Stimulated activated CD4-positive, alpha-beta T cell treated with anti-CD3 and anti-CD28 coated beads, Interleukin-4, amount 100 ng/mL, for 1 hour (primary cell): ENCODE measurements around the gene ERICH4.
"Not testable (repeated sequence)": the region's sequence is repeated elsewhere in the genome, so short reads cannot be mapped to it uniquely, and the experiment has no call there.

ENCODE experiments used
- DNase-seq: peaks from one replicate; pipeline ENCODE4 v3.0.0-alpha.2; 2020

The ERICH4 gene

DNA sequence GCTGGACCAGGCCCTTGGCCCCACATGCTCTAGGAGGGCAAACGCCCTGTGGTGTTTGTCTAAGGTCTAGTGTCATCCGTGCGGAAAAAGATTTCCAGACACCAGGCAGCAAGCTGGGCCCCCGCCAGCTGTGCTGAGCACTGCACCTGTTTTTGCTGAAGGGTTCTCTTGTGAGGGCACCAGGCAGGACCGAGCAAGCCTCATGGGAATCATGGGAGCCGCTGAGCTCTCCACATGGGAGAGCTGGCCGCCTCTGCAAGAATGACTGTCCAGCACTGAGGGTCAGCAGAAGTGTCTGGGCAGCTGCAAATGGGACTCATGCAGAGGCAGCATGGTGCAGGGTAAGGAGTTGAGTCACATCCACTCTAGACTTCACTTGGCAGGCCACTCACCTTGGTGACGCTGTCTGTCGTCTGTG lies 27.8 kb upstream of the ERICH4 start:
- DNase-seq: no peak

DNA sequence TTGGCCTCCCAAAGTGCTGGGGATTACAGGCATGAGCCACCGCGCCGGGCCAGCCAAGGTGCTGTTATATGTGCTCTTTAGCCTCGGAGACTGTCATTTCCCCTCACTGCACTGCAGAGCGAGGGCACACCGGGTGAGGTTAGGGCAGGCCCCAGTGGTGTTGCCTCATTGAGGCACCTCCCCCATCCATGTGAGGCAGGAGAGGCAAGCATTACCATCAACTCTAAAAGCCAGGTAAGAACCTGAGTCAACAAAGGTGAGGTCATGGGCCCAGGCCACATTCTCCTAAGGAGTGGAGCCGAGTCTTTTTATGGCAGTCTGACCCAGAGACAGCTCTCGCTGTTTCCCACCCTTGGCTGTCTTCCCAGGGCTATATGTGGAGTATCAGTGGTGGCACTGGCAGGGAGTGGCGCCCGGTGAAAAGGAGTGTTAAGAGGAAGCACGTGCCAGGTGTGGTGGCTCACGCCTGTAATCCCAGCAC lies 26.7 kb upstream of the ERICH4 start:
- DNase-seq: no peak

DNA sequence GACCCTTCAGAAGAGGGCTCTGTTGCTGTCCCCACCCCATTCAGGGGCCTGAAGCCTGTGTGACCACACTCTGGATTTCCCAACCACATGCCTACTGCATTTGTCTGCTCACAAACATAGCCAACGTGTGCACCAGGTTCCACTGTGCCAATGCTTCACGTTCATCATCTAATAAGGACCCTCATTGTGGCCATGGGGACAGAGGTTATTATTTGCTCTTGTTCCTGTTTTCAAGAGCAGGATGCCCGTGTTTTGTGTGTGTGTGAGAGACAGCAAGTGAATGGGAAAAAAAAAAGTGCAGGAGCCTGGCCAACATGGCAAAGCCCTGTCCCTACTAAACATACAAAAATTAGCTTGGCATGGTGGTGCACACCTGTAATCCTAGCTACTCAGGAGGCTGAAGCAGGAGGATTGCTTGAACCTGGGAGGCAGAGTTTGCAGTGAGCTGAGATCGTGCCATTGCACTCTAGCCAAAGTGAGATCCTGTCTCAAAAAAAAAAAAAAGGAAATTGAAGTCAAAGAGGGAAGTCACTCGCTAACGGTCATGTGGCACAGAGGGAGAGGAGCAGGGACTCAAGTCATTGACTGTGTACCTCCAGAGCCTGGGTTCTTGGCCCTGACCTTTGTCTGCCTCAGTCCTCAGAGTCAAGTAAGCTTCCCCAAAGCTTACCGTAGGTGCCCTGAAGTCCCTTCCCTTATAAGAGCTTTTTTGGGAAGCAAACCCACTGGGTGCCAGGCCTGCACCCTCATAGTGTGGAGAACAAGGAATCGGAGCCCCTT lies 22.7 kb upstream of the ERICH4 start:
- no peak for DNase-seq

DNA sequence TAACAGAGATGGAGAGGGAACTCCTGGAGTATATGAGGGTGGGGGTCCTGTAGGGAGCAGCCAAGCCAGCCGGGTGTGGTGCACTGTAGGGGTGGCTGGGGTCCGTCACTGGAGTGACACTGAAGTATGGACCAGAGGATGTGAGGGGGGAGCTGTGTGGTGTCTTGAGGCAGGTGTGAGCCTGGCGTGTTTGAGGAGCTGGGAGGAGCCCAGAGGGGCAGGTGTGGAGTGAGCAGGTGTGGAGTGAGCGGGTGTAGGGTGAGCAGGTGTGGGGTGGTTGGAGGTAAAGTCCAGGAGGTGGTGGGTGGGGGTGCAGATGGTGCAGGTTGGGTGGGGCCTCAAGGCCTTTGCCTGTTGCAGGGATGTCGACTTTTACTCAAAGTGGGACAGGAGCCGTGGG lies 21.6 kb upstream of the ERICH4 start:
- DNase-seq: no peak

DNA sequence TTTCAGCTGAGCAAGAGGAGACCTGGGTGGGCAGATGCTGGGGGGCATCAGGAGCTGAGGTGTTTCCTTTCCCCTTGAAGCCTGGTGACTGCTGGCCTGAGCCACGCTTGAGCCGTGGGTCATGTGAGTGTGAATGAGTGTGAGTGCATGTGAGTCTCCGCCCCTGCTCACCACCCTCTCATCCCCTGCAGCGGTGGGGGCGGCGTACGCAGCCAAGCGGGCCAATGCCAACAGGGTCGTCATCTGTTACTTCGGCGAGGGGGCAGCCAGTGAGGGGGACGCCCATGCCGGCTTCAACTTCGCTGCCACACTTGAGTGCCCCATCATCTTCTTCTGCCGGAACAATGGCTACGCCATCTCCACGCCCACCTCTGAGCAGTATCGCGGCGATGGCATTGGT lies 21.0 kb upstream of the ERICH4 start:
- DNase-seq: no peak

DNA sequence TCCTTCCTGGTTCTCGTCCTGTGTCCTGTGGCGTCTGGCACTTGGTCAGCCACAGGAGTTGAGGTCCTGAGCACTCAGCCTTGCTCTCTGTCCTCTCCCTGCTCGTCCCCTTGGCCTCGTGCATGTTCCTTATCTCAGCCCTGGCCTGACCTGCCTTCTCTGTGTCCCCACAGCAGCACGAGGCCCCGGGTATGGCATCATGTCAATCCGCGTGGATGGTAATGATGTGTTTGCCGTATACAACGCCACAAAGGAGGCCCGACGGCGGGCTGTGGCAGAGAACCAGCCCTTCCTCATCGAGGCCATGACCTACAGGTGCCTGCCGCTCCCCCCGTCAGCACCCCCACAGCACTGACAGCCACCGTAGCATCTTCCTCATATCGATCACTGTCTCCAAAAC lies 20.5 kb upstream of the ERICH4 start:
- DNase-seq: no peak

DNA sequence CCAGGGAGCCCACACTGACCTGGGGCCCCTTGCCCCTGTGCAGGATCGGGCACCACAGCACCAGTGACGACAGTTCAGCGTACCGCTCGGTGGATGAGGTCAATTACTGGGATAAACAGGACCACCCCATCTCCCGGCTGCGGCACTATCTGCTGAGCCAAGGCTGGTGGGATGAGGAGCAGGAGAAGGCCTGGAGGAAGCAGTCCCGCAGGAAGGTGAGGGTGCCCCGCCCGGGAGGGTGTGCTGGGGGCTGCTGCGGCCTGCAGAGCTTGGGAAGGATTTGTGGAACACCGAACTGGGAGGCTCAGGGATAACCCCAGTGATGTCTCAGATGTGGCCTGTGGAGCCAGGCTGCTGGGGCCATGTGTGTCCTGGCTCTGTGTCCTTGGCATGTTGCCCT lies 20.0 kb upstream of the ERICH4 start:
- DNase-seq: no peak

DNA sequence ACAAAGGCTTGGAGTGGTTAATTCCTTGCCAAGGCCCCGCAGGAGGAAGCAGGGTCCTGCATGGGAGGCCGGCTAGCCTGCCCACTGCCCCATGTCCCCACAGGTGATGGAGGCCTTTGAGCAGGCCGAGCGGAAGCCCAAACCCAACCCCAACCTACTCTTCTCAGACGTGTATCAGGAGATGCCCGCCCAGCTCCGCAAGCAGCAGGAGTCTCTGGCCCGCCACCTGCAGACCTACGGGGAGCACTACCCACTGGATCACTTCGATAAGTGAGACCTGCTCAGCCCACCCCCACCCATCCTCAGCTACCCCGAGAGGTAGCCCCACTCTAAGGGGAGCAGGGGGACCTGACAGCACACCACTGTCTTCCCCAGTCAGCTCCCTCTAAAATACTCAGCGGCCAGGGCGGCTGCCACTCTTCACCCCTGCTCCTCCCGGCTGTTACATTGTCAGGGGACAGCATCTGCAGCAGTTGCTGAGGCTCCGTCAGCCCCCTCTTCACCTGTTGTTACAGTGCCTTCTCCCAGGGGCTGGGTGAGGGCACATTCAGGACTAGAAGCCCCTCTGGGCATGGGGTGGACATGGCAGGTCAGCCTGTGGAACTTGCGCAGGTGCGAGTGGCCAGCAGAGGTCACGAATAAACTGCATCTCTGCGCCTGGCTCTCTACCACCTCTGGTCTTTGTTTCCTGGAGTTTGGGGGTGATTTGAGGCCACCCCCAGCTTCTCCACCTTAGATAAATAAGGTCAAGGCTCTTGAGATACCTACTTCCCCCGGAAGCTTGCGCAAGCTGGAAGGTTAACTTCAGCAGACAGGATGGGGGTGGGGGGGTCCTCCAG lies 18.4 kb upstream of the ERICH4 start:
- DNase-seq: no peak

DNA sequence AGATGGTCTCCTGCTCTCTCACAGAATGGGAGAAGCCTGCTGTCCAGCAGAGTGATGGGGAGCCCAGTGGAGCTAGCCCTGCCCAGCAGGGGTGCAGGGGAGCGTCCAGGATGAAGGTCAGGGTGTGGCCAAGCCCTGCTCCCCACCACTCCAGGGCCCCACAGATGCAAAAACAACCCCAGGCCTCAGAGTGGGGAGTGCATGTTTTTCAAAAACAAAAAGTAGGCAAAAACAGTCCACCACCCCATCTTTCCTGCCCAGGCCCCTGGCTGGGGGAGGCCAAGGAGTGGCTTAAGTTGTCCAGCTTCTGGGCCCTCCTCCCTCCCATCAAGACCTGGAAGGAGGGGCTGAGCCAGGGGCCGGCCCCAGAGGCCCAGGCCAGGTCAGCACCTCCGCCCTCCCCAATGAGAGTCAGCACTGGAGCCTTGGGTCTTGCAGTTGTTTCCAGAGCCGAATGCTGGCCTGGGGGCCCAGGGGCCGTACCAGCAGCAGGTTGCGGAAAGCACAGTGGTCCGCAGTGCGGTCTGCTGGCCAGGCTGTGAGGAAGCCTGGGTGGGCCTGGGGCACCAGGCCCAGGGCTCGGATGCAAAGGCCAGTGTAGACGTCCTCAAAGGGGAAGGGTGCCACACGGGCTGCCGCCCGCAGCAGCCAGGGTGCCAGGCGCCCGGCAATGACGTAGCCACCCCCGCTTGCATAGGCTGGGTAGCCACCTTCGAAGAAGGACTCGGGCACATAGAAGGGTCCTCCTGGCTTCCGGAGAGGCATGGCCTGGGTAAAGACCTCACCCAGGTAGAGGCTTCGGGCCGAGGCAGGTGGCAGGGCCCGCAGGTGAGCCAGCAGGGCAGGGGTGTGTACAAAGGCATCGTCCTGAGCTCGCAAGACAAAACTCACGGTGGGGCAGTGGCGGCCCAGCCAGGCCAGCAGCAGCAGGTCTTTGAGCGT lies 17.5 kb upstream of the ERICH4 start:
- DNase-seq: no peak

- DNase-seq: no peak
Observed at GRCh38 chr19:41426116-41426841, 16.7 kb upstream of the ERICH4 start.

GRCh38 chr19:41426952-41427646 lies 15.9 kb upstream of the ERICH4 start, which contains the start of gene B3GNT8:
Gene B3GNT8, minus strand, starts transcription at chr19:41427374. Its CDS starts 596 bp downstream, at chr19:41426778.
- DNase-seq: peak; percentile 45

DNA sequence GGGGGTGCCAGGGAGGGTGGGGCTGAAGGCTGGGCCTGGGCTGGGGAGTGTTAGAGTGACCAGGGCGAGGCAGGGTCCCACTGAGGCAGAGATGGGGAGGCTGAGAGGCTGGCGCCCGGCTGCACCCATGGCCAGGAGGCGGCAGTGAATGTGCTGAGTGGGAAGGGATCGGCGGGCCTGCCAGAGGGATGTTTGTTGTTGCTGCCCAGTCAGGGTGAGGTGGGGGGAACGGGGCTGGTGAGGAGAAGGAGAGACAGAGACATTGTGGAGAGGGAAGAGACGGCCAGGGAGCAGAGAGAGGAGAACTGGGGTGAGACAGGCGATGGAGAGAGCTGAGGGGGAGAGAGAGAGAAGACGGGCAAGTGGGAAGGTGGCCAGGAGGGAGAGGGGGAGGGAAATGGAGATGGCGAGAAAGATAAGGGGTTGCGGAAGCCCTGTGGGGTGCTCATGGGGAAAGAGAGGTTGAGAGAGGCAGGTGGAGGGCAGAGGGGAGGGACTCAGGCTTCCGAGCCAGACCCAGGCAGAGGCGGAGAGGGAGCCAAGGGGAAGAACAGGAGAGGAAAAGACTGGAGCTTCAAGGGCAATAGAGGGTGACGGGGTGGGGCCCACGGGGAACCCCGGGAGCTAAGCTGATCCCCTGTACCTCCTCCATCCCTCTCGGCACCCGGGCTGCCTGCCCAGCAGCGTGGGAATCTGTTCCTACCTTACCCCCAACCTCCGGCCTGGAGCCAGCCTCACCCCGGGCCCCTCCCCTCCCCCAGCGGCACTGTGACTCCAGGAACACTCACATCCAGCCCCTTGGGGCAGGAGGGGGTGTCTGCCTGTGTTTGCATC lies 15.1 kb upstream of the ERICH4 start:
- DNase-seq: peak; percentile 10

- no peak for DNase-seq
Observed at GRCh38 chr19:41428481-41428859, 14.5 kb upstream of the ERICH4 start.

- DNase-seq: no peak
Observed at GRCh38 chr19:41430922-41431321, 12.0 kb upstream of the ERICH4 start.

DNA sequence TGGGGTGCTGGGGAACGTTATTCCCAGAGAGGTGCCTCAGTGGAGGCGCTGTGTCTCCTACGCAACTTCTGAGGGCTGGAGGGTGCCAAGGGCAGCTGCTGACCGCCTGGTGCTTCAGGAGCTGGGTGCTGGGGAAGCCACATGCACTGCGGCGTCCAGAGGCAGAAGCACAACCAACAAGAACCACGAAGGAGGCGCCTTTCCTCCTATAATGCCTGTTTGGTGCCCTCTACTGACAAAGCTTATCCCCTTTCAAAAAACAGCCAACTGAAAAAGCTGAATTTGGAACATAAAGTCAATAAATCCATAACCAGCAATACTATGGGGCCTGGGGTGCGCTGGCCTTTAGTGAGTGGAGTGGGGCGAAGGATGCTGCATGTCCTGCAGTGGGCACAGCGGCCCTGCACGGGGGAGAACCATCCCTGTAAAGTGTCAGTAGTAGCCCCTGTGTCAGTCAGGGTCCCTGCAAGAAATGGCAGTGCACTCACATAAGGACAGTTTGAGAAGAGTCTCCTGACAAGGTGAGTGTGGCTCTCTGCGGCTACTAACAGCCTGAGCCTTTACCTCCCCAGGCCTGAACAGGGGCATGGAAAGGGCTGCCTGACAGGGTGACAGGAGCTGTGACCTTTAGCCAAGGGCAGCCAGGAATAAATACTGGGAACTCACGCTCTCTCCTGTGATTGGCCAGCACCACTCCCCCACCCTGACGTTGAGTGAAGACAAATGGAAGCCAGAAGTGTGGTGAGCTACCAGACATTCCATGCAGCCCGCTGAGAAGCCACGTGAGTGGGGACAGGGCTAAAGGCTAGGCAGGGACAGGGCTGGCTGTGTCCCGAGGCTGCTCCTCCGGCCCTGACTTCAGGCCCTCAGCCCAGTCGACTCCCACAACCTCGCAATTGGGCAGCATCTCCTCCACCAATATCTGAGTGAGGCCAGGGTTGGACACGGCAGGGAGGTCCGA lies 11.2 kb upstream of the ERICH4 start:
- DNase-seq: no peak

DNA sequence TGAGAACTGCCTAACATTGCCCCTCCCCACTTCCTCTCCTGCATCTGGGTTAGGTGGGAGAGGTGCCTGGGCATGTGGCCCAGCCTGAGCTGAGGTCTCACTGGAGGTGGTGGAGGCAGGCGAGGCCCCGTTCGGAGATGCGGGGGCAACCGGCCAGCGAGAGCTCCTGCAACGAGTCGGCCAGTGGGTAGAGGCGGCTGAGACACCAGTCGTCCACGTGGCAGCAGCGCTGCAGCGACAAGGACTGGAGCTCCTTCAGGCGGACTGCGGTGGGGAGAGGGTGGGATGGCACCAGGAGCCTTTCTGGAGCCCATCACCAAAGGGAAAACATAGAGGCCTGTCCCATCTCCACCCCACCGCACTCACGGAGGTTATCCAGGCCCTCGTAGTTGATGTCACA lies 9.8 kb upstream of the ERICH4 start:
- DNase-seq: no peak

GRCh38 chr19:41434450-41434849 lies 8.5 kb upstream of the ERICH4 start:
- no peak for DNase-seq

DNA sequence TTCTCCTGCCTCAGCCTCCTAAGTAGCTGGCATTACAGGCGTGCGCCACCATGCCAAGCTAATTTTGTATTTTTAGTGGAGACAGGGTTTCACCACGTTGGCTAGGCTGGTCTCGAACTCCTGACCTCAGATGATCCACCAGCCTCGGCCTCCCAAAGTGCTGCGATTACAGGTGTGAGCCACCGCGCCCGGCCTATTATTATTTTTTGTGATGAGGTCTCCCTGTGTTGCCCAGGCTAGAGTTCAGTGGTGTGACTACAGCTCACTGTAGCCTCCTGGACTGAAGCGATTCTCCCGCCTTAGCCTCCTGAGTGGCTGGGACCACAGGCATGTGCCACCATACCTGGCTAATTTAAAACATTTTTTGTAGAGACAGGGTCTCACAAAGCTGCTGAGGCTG lies 7.6 kb upstream of the ERICH4 start:
- DNase-seq: not testable (repeated sequence)

DNA sequence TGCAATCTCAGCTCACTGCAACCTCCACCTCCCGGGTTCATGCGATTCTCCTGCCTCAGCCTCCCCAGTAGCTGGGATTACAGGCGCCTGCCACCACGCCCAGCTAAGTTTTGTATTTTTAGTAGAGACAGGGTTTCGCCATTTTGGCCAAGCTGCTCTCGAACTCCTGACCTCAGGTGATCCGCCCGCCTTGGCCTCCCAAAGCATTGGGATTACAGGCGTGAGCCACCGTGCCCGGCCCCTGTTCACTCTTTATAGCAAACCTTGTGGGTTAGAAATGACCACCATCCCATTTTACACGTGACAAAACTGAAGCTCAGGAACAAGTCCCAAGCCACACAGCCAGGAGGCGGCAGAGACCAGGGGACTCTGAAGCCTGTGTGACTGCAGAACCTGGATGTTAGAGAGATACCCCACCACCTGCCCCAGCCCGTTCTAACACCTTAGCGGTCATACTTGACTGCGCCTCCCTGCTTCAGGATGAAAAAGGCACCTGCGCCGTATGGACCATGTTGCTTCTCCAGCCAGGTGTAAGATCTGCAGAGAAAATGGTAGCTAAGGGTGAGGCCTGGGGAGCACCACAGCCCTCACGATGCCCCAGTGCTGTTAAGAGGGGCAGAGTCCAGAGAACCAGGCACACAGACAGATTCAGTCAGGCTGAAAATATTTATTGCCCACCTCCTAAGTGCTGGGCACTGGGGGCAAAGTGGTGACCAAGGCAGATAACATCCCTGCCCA lies 6.9 kb upstream of the ERICH4 start:
- DNase-seq: no peak
